NCI-H128 (cell line): ENCODE results near the gene PLAU.
"Not testable (repeated sequence)": the region's sequence is repeated elsewhere in the genome, so short reads cannot be mapped to it uniquely, and the experiment has no call there.

Source experiments
- DNase-seq: peaks from one replicate; lab custom pipeline; 2025; ENCODE audit not compliant: unreplicated experiment; lab: John Stamatoyannopoulos, UW

Gene PLAU

GRCh38 chr10:73922007-73922863 lies 11.3 kb downstream of the PLAU start:
- DNase-seq: no peak

- no peak for DNase-seq
These were observed 11.9 kb downstream of the PLAU start for GRCh38 chr10:73922864-73923133.

- DNase-seq: no peak
These were observed 13.1 kb downstream of the PLAU start for GRCh38 chr10:73923935-73924598.

- no peak for DNase-seq
These were observed 14.0 kb downstream of the PLAU start for GRCh38 chr10:73924935-73925334.

- DNase-seq: no peak
These were observed 14.6 kb downstream of the PLAU start for GRCh38 chr10:73925539-73925938.

GRCh38 chr10:73926152-73926764 lies 15.3 kb downstream of the PLAU start:
- DNase-seq: no peak

GRCh38 chr10:73930630-73931327 lies 19.8 kb downstream of the PLAU start:
- DNase-seq: not testable (repeated sequence)

GRCh38 chr10:73931767-73932619 lies 21.1 kb downstream of the PLAU start:
- no peak for DNase-seq

- no peak for DNase-seq
These were observed 21.7 kb downstream of the PLAU start for GRCh38 chr10:73932620-73933112.

GRCh38 chr10:73934074-73934473 lies 23.1 kb downstream of the PLAU start:
- DNase-seq: no peak

- no peak for DNase-seq
These were observed 25.0 kb downstream of the PLAU start for GRCh38 chr10:73935895-73936294.

GRCh38 chr10:73937333-73938043 lies 26.6 kb downstream of the PLAU start:
- no peak for DNase-seq

GRCh38 chr10:73940634-73941221 lies 29.8 kb downstream of the PLAU start:
- DNase-seq: no peak

GRCh38 chr10:73941300-73941699 lies 30.4 kb downstream of the PLAU start:
- no peak for DNase-seq

GRCh38 chr10:73944356-73945100 lies 33.6 kb downstream of the PLAU start:
- DNase-seq: no peak

- no peak for DNase-seq
These were observed 35.6 kb downstream of the PLAU start for GRCh38 chr10:73946253-73947145.

GRCh38 chr10:73948947-73949633 lies 38.2 kb downstream of the PLAU start:
- no peak for DNase-seq
